Psoas muscle (tissue), 8 donors: Measurements from ENCODE around the gene MAP1LC3B2. TPM values are rescaled to one million over a fixed set of nuclear protein-coding genes. Genes with fewer than 3 reads are reported as not detected.

Experiments used
- ATAC-seq, 4 donors: fragments of 200-7000 bp; cut with Tn5 transposase; one replicate each; pipeline ENCODE4 v1.9.1; 2020; ENCODE audit warnings: moderate library complexity in 3 of 4, mild to moderate bottlenecking in 2 of 4
- DNase-seq, 2 donors: peaks; one replicate each; pipeline ENCODE4 v3.0.0-alpha.2; 2020
- H3K27ac ChIP-seq: fragments of 200-600 bp; one replicate; pipeline ENCODE4 v1.8.0; 2022
- H3K27me3 ChIP-seq, 3 donors: fragments of 200-600 bp in 1 of 3; one replicate each; pipeline versions ENCODE4 v1.6.1 to v1.8.0; 2013 to 2022; ENCODE audit warnings: low read length in 2 of 3, mild to moderate bottlenecking in 2 of 3, moderate library complexity in 1 of 3; ENCODE audit not compliant: insufficient read depth in 3 of 3
- H3K36me3 ChIP-seq, 2 donors: fragments of 200-600 bp in 1 of 2; one replicate each; pipeline versions ENCODE4 v1.6.1 to v1.8.0; 2013 to 2022; ENCODE audit warnings: low read depth in 1 of 2, mild to moderate bottlenecking in 1 of 2, moderate library complexity in 1 of 2; ENCODE audit not compliant: insufficient read depth in 1 of 2
- H3K4me1 ChIP-seq: fragments of 200-600 bp; one replicate; pipeline ENCODE4 v1.8.0; 2022
- H3K4me3 ChIP-seq: fragments of 200-600 bp; one replicate; pipeline ENCODE4 v1.8.0; 2022; ENCODE audit warnings: mild to moderate bottlenecking
- H3K9me3 ChIP-seq: fragments of 200-600 bp; one replicate; pipeline ENCODE4 v1.8.0; 2022
- WGBS, 3 donors: extraction: QIAGEN DNeasy Blood & Tissue Kit; methylation state at CpG; one replicate each; pipeline versions ENCODE4 v1.1.6 to v1.1.7; 2013; 5-methylcytosine and 5-hydroxymethylcytosine counted together
- intact Hi-C, 2 donors: fragments of 100-400 bp; cut with DNase I; formaldehyde crosslinking; loops; one replicate each; pipeline versions ENCODE4 v1.11.0 to v1.14.2; 2022
- polyA plus RNA-seq, 3 donors: library from polyadenylated mRNA; stranded (reverse); fragments of 200-250 nt; gene quantifications; one replicate each; pipeline ENCODE4 v1.2.3, GENCODE V29; 2013
- total RNA-seq, 4 donors: library from RNA; stranded (reverse); fragmentation: NEBNext Ultra II Directional in 2 of 4; extraction: Animal tissue kit (Norgen Biotek cat#: 25700) in 2 of 4; gene quantifications; one replicate each; pipeline versions ENCODE4 v1.2.1 to v1.2.4, GENCODE V29; 2021 to 2023
- TF ChIP-seq, protein P1 (sequence below): fragments of 200-600 bp; IDR thresholded peaks from one replicate; pipeline ENCODE4 v1.8.0; 2022; ENCODE audit warnings: antibody characterized with exemption
- donor health status: healthy with polysubstance abuse.
- donor health status: DM: no; HTN: no; CAD: no; lungs with moderate emphysema.
- donor health status: Bipolar disorder and iron deficiency.
- donor health status: healthy.
- donor health status: DM: yes; HTN: yes; CAD: no.
- donor health status: DM: no; HTN: no; CAD: no.
- donor health status: DM: no; HTN: no; CAD: no.
- donor health status: DM: yes; HTN: yes; CAD: no.

The MAP1LC3B2 gene
- total and polyA plus RNA-seq, 7 donors, result 1.4 to 9.2 (median 2.3) TPM

DNA sequence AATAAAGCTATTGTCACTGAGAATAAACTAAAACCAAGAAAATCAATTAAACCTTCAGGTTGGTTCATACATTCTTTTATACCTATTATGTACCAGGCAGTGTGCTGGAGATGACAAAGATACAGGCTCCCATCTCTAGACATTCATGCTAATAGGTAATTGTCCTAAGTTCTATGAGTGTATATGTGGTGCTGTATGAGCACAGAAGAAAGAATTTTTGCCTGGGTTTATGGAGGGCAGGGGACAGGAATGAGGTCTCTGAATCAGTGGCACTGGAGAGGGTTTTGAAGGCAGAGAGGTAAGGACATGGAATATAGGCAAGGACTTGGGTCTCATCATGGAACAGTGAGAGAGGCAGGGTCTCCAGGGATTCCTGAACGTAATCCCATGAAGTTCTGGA lies 38.7 kb downstream of the MAP1LC3B2 start:
- WGBS, 3 donors, result 65 to 93% (median 75%) methylated on average over 1 of the region's 1 CpG
- H3K4me3 ChIP-seq, result no peak overlapping the region
- ATAC-seq, result no peak
- H3K36me3 ChIP-seq, result no peaks in the 10 kb centered on the region
- TF ChIP-seq, protein P1, sequence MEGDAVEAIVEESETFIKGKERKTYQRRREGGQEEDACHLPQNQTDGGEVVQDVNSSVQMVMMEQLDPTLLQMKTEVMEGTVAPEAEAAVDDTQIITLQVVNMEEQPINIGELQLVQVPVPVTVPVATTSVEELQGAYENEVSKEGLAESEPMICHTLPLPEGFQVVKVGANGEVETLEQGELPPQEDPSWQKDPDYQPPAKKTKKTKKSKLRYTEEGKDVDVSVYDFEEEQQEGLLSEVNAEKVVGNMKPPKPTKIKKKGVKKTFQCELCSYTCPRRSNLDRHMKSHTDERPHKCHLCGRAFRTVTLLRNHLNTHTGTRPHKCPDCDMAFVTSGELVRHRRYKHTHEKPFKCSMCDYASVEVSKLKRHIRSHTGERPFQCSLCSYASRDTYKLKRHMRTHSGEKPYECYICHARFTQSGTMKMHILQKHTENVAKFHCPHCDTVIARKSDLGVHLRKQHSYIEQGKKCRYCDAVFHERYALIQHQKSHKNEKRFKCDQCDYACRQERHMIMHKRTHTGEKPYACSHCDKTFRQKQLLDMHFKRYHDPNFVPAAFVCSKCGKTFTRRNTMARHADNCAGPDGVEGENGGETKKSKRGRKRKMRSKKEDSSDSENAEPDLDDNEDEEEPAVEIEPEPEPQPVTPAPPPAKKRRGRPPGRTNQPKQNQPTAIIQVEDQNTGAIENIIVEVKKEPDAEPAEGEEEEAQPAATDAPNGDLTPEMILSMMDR, result no peak
- no peaks in the 10 kb centered on the region for H3K9me3 ChIP-seq
- DNase-seq, result no peak
- H3K4me1 ChIP-seq, result peaks cover 16% of the 10 kb centered on the region
- intact Hi-C loops, result loop anchor here in 1 of 2 donors (2.0 kb wide), 1 partner anchor 321 kb away; the partner anchor contains the start of gene MED13L
- no peak overlapping the region for H3K27ac ChIP-seq
- H3K27me3 ChIP-seq, result no peaks in the 10 kb centered on the region

DNA sequence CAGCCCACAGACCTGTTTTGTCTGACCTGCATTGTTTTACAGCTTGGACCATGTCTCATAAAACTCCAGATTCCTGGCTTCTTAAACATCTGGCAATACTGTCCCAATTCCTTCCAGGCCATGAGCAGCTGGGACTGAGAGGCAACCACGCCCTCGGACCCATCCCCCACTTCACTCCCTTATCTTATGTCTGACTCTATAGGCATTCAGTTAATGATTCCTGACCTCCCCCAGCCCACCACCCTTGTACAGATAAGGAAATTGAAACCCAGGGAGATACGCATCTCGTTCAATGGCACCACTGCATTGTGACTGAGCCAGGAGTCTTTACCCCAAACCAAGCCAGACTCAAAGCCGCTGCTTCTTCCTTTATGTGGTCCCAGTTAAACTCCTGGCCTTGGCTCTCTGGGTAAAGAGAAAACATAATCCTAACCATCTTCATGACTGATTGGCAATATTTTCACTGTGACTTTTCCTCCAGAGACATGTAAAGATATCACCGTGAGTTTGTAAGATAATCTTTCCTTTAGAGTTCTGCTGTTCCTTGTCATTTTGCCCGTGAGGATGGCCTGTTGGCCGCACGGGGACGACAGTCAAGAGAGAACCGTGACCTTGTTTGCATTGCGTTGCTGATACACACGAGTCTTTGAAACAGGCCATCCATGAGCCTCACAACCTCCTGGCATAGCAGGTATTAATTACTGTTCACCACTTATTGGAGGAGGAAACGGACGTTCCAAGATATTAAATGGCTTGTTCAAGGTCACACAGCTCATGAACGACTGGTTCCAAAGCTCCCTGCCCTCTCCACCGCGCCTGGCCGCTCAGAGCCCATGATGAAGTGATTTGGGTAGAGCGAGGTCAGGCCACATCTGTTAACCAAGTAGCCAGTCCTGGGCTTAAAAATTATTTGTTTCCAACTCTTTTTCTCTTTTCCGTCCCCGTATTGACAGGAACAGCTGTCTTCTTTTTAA lies 39.4 kb downstream of the MAP1LC3B2 start:
- intact Hi-C loops, result loop anchor here in 1 of 2 donors (2.0 kb wide), 1 partner anchor 322 kb away; the partner anchor contains the start of gene MED13L
- no peaks in the 10 kb centered on the region for H3K9me3 ChIP-seq
- no peaks in the 10 kb centered on the region for H3K27me3 ChIP-seq
- WGBS, 3 donors, result 32 to 53% (median 37%) methylated on average over 22 of the region's 22 CpGs
- ATAC-seq (peak in 3 of 4 donors; percentile 18 to 33 (median 19)), DNase-seq (no peak)
- peak overlapping the region; percentile 67 for H3K4me3 ChIP-seq
- H3K4me1 ChIP-seq, result peaks cover 16% of the 10 kb centered on the region
- no peaks in the 10 kb centered on the region for H3K36me3 ChIP-seq
- H3K27ac ChIP-seq, result peak overlapping the region; percentile 83
- TF ChIP-seq, protein P1, result no peak

DNA sequence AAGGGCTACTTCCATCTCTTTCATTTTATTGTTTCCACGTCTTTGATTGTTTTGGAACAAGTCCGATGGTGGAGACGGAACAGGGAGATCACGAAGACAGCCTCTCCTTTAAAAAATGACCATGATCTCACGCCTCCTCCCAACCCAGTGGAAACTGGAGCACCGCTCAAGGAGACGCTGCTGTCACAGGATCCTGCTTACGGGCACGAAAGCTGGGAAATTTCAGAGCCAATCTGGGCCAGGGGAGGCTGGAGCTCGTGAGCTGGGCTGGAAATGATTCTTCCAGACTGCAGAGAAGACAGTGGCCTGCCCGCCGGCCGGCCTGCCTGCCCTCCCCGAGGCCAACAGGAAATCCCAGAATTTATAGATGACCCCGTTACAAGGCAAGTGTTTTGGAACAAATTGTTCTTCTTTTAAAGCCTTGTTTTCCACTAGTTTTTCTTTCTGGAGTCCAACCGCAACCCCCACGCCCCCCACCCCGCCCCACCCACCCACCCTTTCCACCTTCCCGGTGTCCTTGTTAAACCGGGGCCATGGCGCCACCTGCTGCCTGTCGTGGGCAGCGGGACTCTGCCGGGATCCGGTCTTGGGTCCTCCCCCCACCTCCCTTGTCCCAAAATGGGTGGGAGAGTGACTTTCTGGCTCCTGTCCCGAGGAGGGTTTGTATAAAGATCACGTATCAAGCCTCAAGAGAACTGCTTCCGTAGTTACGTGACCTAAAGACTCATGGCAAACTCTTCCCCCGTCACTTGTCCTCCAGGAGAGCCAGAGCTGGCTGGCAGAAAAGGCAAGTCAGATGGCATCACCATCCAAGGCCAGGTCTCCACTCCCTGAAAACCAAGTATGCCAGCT lies 40.3 kb downstream of the MAP1LC3B2 start:
- DNase-seq (peak; percentile 86 to 91), ATAC-seq (peak; percentile 87 to 96 (median 93))
- Histone ChIP-seq H3K36me3 (no peaks in the 10 kb centered on the region), H3K27me3 (no peaks in the 10 kb centered on the region), H3K9me3 (no peaks in the 10 kb centered on the region), H3K27ac (peak overlapping the region; percentile 83), H3K4me1 (peaks cover 16% of the 10 kb centered on the region), H3K4me3 (peak overlapping the region; percentile 67)
- TF ChIP-seq, protein P1, result peak; percentile 64
- intact Hi-C loops, result loop anchor here (2.0 to 10.0 kb wide), 5 partner anchors 322 to 602 kb away; partner anchors contain the start of gene MED13L (in 2 of the 2)
- 1 to 4% (median 2%) methylated on average over 29 to 30 of the region's 30 CpGs for WGBS, 3 donors

- H3K4me3 ChIP-seq, result no peak overlapping the region
- H3K27ac ChIP-seq, result no peak overlapping the region
- ATAC-seq, result no peak
- intact Hi-C loops, result loop anchor here (2.0 to 10.0 kb wide), 4 partner anchors 324 to 604 kb away; partner anchors contain the start of gene MED13L (in 1 of the 2)
- 86 to 91% (median 87%) methylated on average over 5 of the region's 5 CpGs for WGBS, 3 donors
- DNase-seq, result no peak
- H3K9me3 ChIP-seq, result no peaks in the 10 kb centered on the region
- H3K36me3 ChIP-seq, result no peaks in the 10 kb centered on the region
- peaks cover 16% of the 10 kb centered on the region for H3K4me1 ChIP-seq
- TF ChIP-seq, protein P1, result no peak
- no peaks in the 10 kb centered on the region for H3K27me3 ChIP-seq
Measured at GRCh38 chr12:116600959-116601918, 42.1 kb downstream of the MAP1LC3B2 start.
